Epithelial cell of proximal tubule (primary cell): Measurements from ENCODE around the gene CDHR4. TPM values are rescaled to one million over a fixed set of nuclear protein-coding genes. Genes with fewer than 3 reads are reported as not detected.

Experiments used
- DNase-seq: peaks from one replicate; pipeline ENCODE4 v3.0.0-alpha.2; 2011; ENCODE audit warnings: low read depth
- H3K4me3 ChIP-seq: 2 replicates; pipeline ENCODE4 v1.5.1; 2011; ENCODE audit warnings: low read depth, mild to moderate bottlenecking, low read length
- total RNA-seq: library from RNA; depleted of rRNA; stranded (reverse); fragments of >200 nt; gene quantifications from 2 replicates; pipeline ENCODE4 v1.2.3, GENCODE V29; 2015
- TF ChIP-seq, protein P1 (sequence below): conservative IDR thresholded peaks from 2 replicates; pipeline ENCODE4 v1.5.1; 2012; ENCODE audit warnings: low read depth, mild to moderate bottlenecking, low read length

Gene CDHR4
- total RNA-seq, 1 donor from 2014 or later, result not detected

DNA sequence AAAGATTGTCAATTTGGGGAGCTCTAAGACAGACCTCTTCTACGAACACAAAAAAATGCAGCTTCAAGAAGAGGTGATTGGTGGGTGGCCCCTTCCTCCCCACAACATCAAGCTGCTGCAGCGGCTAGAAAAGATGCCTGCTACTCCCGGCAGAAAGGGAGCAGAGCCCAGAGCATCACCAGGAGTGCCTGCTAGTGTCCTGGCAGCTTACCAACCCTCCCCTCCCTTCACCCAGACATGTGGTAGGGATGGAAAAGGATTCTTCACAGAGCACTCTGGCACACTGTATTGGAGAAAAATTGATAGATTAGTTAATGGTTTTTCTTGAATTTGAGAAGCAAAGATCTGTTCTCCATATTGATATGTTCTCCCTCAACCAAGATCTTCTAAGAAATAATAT lies 24.1 kb downstream of the CDHR4 start:
- TF ChIP-seq, protein P1, sequence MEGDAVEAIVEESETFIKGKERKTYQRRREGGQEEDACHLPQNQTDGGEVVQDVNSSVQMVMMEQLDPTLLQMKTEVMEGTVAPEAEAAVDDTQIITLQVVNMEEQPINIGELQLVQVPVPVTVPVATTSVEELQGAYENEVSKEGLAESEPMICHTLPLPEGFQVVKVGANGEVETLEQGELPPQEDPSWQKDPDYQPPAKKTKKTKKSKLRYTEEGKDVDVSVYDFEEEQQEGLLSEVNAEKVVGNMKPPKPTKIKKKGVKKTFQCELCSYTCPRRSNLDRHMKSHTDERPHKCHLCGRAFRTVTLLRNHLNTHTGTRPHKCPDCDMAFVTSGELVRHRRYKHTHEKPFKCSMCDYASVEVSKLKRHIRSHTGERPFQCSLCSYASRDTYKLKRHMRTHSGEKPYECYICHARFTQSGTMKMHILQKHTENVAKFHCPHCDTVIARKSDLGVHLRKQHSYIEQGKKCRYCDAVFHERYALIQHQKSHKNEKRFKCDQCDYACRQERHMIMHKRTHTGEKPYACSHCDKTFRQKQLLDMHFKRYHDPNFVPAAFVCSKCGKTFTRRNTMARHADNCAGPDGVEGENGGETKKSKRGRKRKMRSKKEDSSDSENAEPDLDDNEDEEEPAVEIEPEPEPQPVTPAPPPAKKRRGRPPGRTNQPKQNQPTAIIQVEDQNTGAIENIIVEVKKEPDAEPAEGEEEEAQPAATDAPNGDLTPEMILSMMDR, result no peak
- DNase-seq, result no peak
- H3K4me3 ChIP-seq, result no peak overlapping the region

DNA sequence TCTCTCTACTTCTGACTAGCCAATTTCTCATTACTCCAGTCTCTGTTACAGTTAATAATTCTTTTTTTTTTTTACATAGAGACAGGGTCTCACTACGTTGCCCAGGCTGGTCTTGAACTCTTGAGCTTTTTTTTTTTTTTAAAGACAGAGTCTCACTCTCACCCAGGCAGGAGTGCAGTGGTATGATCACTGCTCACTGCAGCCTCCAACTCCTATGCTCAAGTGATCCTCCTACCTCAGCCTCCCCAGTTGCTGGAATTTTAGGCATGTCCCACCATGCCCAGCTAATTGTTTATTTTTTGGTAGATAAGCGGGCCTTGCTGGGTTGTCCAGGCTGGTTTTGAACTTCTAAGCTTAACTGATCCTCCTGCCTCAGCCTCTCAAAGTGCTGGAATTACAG lies 27.0 kb downstream of the CDHR4 start:
- TF ChIP-seq, protein P1, result no peak
- DNase-seq, result no peak
- H3K4me3 ChIP-seq, result no peak overlapping the region

DNA sequence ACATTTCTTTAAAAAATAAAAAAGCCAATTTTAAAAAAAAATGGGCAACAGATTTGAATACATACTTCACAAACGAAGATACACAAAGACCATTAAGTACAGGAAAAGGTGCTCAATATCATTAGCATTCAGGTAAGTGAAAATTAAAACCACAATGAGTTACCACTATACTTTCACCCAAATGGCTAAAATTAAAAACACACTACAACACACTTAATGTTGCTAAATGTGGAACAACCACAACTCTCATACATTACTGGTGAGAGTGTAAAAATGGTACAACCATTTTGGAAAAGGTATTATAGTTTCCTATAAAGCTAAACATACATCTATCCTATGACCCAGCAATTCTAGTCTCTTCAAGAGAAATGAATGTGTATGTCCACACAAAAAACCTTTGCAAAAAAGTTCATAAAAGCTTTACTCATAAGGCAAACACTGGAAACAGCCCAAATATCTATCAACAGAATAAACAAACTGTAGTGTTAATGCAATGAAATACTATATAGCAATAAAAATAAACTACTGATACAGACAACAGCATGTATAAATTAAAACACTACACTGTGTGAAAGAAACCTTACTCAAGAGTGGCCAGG lies 28.2 kb downstream of the CDHR4 start:
- no peak overlapping the region for H3K4me3 ChIP-seq
- TF ChIP-seq, protein P1, result no peak
- no peak for DNase-seq

GRCh38 chr3:49769926-49770325 lies 29.7 kb downstream of the CDHR4 start:
- TF ChIP-seq, protein P1, result no peak
- no peak overlapping the region for H3K4me3 ChIP-seq
- no peak for DNase-seq

- TF ChIP-seq, protein P1, result no peak
- DNase-seq, result no peak
These were observed 30.3 kb downstream of the CDHR4 start for GRCh38 chr3:49769286-49769915.

DNA sequence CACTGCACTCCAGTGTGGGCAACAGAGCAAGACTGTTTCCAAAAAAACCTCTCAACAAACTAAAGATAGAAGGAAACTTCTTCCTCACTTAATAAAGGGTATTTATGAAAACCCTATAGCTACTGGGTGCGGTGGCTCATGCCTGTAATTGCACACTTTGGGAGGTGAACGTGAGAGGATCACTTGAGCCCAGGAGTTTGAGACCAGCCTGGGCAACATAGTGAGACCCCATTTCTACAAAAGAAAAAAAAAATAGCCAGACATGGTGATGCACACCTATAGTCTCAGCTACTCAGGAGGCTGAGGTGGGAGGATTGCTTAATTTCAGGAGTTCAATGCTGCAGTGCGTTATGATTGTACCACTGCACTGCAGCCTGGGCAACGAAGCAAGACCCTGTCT lies 35.7 kb downstream of the CDHR4 start:
- no peak for DNase-seq
- TF ChIP-seq, protein P1, result no peak
- no peak overlapping the region for H3K4me3 ChIP-seq

More at GRCh38 chr3:49769286-49769915, 30.3 kb downstream of the CDHR4 start:
- H3K4me3 ChIP-seq, result no peak overlapping the region

GRCh38 chr3:49761661-49762060 lies 38.0 kb downstream of the CDHR4 start:
- H3K4me3 ChIP-seq, result no peak overlapping the region
- DNase-seq, result no peak
- TF ChIP-seq, protein P1, result no peak
